DMS153 (cell line): ENCODE measurements around the gene ADAT3.

Experiments
- DNase-seq: peaks from one replicate; lab custom pipeline; 2025; lab: John Stamatoyannopoulos, UW

The ADAT3 gene

GRCh38 chr19:1957562-1958248 lies 52.5 kb downstream of the ADAT3 start:
- no peak for DNase-seq

GRCh38 chr19:1959928-1960589 lies 54.9 kb downstream of the ADAT3 start:
- DNase-seq, result no peak

GRCh38 chr19:1961000-1961883 lies 56.0 kb downstream of the ADAT3 start:
- no peak for DNase-seq

GRCh38 chr19:1962674-1963073 lies 57.5 kb downstream of the ADAT3 start:
- DNase-seq, result no peak
